ENCODE data around the gene TIMM13.

TIMM13 gene

GRCh38 chr19:2436926-2437325 lies 9.5 kb upstream of the TIMM13 start:
- TF ChIP-seq CTCF (IDR thresholded peaks at IDR 0.05; ENCODE audit: low read depth, low read length, missing control alignments) = no peak
- H3K4me3 ChIP-seq (ENCODE audit: low read depth, low read length) = no peak overlapping the region
- in situ Hi-C loops (cut with HindIII; ENCODE audit: low sequenced_read_pairs) = no loop called here
- DNase-seq (ENCODE audit: low read depth) = no peak

- DNase-seq (ENCODE audit: low read depth) = no peak
- H3K4me3 ChIP-seq (ENCODE audit: low read depth, low read length) = no peak overlapping the region
- in situ Hi-C loops (cut with HindIII; ENCODE audit: low sequenced_read_pairs) = no loop called here
- no peak for TF ChIP-seq CTCF (IDR thresholded peaks at IDR 0.05; ENCODE audit: low read depth, low read length, missing control alignments)
Observed at GRCh38 chr19:2436384-2436783, 9.0 kb upstream of the TIMM13 start.

DNA sequence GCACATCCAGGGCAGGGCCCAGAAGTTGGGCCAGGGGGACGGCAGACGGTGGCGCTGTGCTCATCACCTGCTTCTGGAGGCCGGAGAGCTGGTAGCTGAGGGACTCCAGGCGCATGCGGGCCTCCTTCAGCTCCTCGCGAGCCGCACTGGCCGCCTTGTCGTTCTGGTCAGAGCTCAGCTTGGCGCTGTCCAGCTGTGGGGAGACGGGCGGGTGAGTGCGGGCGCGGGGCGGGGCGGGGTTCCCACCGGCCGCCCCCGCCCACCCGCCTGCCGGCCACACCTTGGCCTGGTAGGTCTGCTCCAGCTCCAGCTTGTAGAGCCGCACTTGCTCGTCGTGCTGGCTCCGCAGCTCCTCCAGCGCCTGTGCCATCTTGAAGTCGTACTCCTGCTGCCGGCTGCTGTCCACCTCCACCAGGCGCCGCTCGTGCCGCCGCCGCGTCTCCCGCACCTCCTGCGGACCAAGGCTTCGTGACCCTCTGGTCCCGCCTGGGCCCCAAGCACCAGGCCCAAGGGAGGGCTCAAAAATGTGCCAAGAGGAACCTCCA lies 7.4 kb upstream of the TIMM13 start:
- in situ Hi-C loops (cut with HindIII; ENCODE audit: low sequenced_read_pairs) = no loop called here
- DNase-seq (ENCODE audit: low read depth) = no peak
- no peak overlapping the region for H3K4me3 ChIP-seq (ENCODE audit: low read depth, low read length)
- TF ChIP-seq CTCF (IDR thresholded peaks at IDR 0.05; ENCODE audit: low read depth, low read length, missing control alignments) = no peak

DNA sequence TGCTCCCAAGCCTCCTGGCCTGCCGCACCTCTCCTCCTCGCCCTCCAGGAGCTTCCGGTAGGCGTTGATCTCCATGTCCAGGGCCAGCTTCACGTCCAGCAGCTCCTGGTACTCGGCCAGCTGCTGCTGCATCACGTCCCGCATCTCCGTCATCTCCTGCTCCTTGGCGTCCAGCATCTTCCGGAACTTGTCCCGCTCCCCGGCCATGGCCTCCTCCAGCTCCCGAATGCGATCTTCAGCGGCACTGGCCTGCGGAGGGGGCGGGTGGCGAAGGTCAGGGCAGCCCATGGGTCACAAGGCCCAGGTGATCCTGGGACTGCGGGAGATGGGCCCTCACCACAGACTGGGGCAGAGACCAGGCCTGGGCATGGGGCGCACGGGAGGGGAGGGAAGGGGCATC lies 6.9 kb upstream of the TIMM13 start:
- TF ChIP-seq CTCF (IDR thresholded peaks at IDR 0.05; ENCODE audit: low read depth, low read length, missing control alignments) = no peak
- in situ Hi-C loops (cut with HindIII; ENCODE audit: low sequenced_read_pairs) = no loop called here
- H3K4me3 ChIP-seq (ENCODE audit: low read depth, low read length) = no peak overlapping the region
- DNase-seq (ENCODE audit: low read depth) = no peak

- TF ChIP-seq CTCF (IDR thresholded peaks at IDR 0.05; ENCODE audit: low read depth, low read length, missing control alignments) = no peak
- DNase-seq (ENCODE audit: low read depth) = no peak
- H3K4me3 ChIP-seq (ENCODE audit: low read depth, low read length) = no peak overlapping the region
- in situ Hi-C loops (cut with HindIII; ENCODE audit: low sequenced_read_pairs) = no loop called here
Observed at GRCh38 chr19:2433854-2434253, 6.5 kb upstream of the TIMM13 start.

DNA sequence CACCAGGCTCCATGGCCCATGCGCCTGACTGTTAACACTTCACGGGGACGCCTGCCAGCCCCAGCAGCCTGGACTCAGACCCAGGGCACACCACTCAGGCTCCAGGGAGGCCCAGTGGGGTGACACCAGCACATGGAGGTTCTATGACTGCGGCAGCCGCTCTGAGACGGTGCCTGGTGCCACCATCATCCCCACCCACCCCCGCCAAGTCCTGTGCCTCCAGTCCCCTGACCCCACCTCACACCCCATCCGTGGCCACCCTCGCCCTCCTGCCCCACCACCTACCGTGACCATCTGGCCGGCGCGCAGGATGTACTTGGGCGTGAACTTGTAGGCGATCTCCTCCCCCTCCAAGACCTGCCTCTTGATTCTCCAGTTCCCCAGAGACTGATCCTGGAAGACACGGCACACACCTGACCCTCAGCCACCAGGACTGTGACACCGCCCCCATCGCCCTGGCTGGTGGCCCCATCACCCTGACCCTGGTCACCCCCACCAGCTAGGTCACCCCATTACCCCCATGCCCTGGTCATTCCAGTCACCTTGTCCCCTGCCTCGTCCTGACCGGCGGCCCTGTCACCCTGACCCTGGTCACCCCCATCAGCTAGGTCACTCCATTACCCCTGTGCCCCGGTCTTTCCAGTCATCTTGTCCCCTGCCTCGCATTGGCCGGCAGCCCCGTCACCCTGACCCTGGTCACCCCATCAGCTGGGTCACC lies 4.9 kb upstream of the TIMM13 start:
- no peak for TF ChIP-seq CTCF (IDR thresholded peaks at IDR 0.05; ENCODE audit: low read depth, low read length, missing control alignments)
- no peak overlapping the region for H3K4me3 ChIP-seq (ENCODE audit: low read depth, low read length)
- DNase-seq (ENCODE audit: low read depth) = no peak
- in situ Hi-C loops (cut with HindIII; ENCODE audit: low sequenced_read_pairs) = no loop called here
